Stimulated activated CD8-positive, alpha-beta memory T cell treated with anti-CD3 and anti-CD28 coated beads, Interleukin-12 subunit alpha, Interleukin-12 subunit beta, amount 100 ng/mL, for 24 hours (primary cell): Measurements from ENCODE around the gene UBE2I.
"Not testable (repeated sequence)": the region's sequence is repeated elsewhere in the genome, so short reads cannot be mapped to it uniquely, and the experiment has no call there.

Source experiments
- DNase-seq: peaks from one replicate; pipeline ENCODE4 v3.0.0-alpha.2; 2020; ENCODE audit errors: extremely low read depth

Gene UBE2I

GRCh38 chr16:1308977-1309885, at the start of gene UBE2I:
Gene UBE2I (plus strand): TSS chr16:1309636. CDS start chr16:1314031, 4,395 bp downstream.
- DNase-seq: peak; percentile 89

GRCh38 chr16:1259760-1260068, 49.7 kb upstream of the UBE2I start:
- DNase-seq: no peak

GRCh38 chr16:1260101-1260680, 49.2 kb upstream of the UBE2I start:
- DNase-seq: no peak

GRCh38 chr16:1261131-1261892, 48.1 kb upstream of the UBE2I start:
- no peak for DNase-seq

GRCh38 chr16:1262210-1262845, 47.1 kb upstream of the UBE2I start:
- DNase-seq: no peak

GRCh38 chr16:1262846-1263221, 46.6 kb upstream of the UBE2I start:
- no peak for DNase-seq

GRCh38 chr16:1263591-1264344, 45.7 kb upstream of the UBE2I start:
- no peak for DNase-seq

GRCh38 chr16:1264345-1265089, 44.9 kb upstream of the UBE2I start:
- DNase-seq: no peak

- DNase-seq: no peak
Measured at GRCh38 chr16:1265090-1265630, 44.3 kb upstream of the UBE2I start.

GRCh38 chr16:1265826-1266225, 43.6 kb upstream of the UBE2I start:
- DNase-seq: no peak

- DNase-seq: not testable (repeated sequence)
Measured at GRCh38 chr16:1269418-1269817, 40.0 kb upstream of the UBE2I start.

- DNase-seq: no peak
Measured at GRCh38 chr16:1271380-1271723, 38.1 kb upstream of the UBE2I start.

GRCh38 chr16:1271724-1272413, 37.6 kb upstream of the UBE2I start:
- not testable (repeated sequence) for DNase-seq

GRCh38 chr16:1272453-1273198, 36.8 kb upstream of the UBE2I start:
- no peak for DNase-seq

GRCh38 chr16:1273816-1274215, 35.6 kb upstream of the UBE2I start:
- DNase-seq: no peak

- no peak for DNase-seq
Measured at GRCh38 chr16:1274767-1275166, 34.7 kb upstream of the UBE2I start.

GRCh38 chr16:1275791-1276579, 33.5 kb upstream of the UBE2I start:
- no peak for DNase-seq

GRCh38 chr16:1276580-1276878, 32.9 kb upstream of the UBE2I start:
- no peak for DNase-seq

- DNase-seq: no peak
Measured at GRCh38 chr16:1277151-1277598, 32.3 kb upstream of the UBE2I start.
